K562 (cell line): ENCODE measurements around the gene YJU2. TPM values are rescaled to one million over a fixed set of nuclear protein-coding genes. Genes with fewer than 3 reads are reported as not detected.

Experiments
- ATAC-seq: fragments of 200-7000 bp; cut with Tn5 transposase; 3 replicates; pipeline ENCODE4 v1.9.1; 2020; ENCODE audit warnings: moderate library complexity
- BruUV-seq: library from RNA; stranded (reverse); fragments of 400-500 nt; replicated peaks from 2 replicates; lab custom pipeline; 2021; lab: Mats Ljungman, UMichigan
- CTCF ChIA-PET: fragments of 300-600 bp; formaldehyde crosslinking; extraction: SDS; loops from one replicate; lab custom pipeline; 2021; ENCODE audit warnings: low intra/inter-chr PET ratio; lab: Yijun Ruan, JAX
- POLR2A ChIA-PET: fragments of 300-600, 350-650 bp; sonication (Branson Sonifier 250); formaldehyde crosslinking; extraction: SDS; loops from one replicate; lab custom pipeline; 2021; ENCODE audit warnings: antibody characterized with exemption, inconsistent platforms; lab: Yijun Ruan, JAX
- DNase-seq, 4 experiments: peaks; one replicate each; pipeline versions ENCODE4 v3.0.0 to v3.0.0-alpha.2; 2011 to 2018; ENCODE audit warnings: low spot score in 3 of 4, mixed read lengths in 3 of 4; ENCODE audit errors: extremely low read depth in 1 of 4
- FAIRE-seq: peaks from 2 replicates; lab custom pipeline; 2011; peaks lifted over from hg19 to GRCh38; lab: Jason Lieb, UNC
- H2AFZ ChIP-seq: 2 replicates; pipeline ENCODE4 v1.6.0; 2011; ENCODE audit warnings: low read depth, low read length, control low read depth, inconsistent platforms
- H3K27ac ChIP-seq: fragments of 200-600 bp; 3 replicates; pipeline ENCODE4 v1.8.0; 2011; ENCODE audit warnings: low read depth, mild to moderate bottlenecking, control low read depth, inconsistent platforms, low read length, moderate library complexity, mixed read lengths; ENCODE audit errors: extremely low read depth
- H3K27me3 ChIP-seq, 2 experiments: fragments of 300-600 bp in 1 of 2; 2 replicates in 1 of 2; 3 replicates in 1 of 2; pipeline versions ENCODE4 v1.6.0 to v1.8.0; 2011; ENCODE audit warnings: inconsistent platforms in 2 of 2, low read length in 2 of 2, mild to moderate bottlenecking in 1 of 2, mixed read lengths in 1 of 2, moderate library complexity in 1 of 2; ENCODE audit not compliant: control insufficient read depth in 2 of 2, insufficient read depth in 2 of 2
- H3K36me3 ChIP-seq: fragments of 300-600 bp; 3 replicates; pipeline ENCODE4 v1.8.0; 2011; ENCODE audit warnings: mild to moderate bottlenecking, low read length, inconsistent platforms; ENCODE audit not compliant: control insufficient read depth, insufficient read depth
- H3K4me1 ChIP-seq, 2 experiments: fragments of 200-600 bp in 1 of 2; replicated peaks in 1 of 2; 2 replicates in 1 of 2; 3 replicates in 1 of 2; pipeline versions ENCODE4 v1.5.1 to v1.8.0; 2011; ENCODE audit warnings: inconsistent platforms in 2 of 2, low read length in 2 of 2, mild to moderate bottlenecking in 1 of 2, mixed read lengths in 1 of 2, moderate library complexity in 1 of 2; ENCODE audit not compliant: control insufficient read depth in 2 of 2, insufficient read depth in 2 of 2
- H3K4me2 ChIP-seq: 2 replicates; pipeline ENCODE4 v1.6.1; 2011; ENCODE audit warnings: low read length, control low read depth, inconsistent platforms, mixed read lengths; ENCODE audit not compliant: insufficient read depth
- H3K4me3 ChIP-seq: fragments of 200-600 bp; sonication (generic), shearing (Covaris generic); 2 replicates; pipeline ENCODE4 v1.5.1; 2016; ENCODE audit warnings: control low read depth, inconsistent platforms
- H3K79me2 ChIP-seq: fragments of 200-600 bp; 3 replicates; pipeline ENCODE4 v1.8.0; 2011; ENCODE audit warnings: low read length, inconsistent platforms; ENCODE audit not compliant: control insufficient read depth, insufficient read depth
- H3K9ac ChIP-seq, 2 experiments: 2 replicates each; pipeline versions ENCODE4 v1.6.0 to v1.6.1; 2011; ENCODE audit warnings: low read depth in 2 of 2, low read length in 2 of 2, control low read depth in 1 of 2, inconsistent platforms in 1 of 2, mild to moderate bottlenecking in 1 of 2, mixed read lengths in 1 of 2; ENCODE audit not compliant: insufficient read depth in 1 of 2
- H3K9me1 ChIP-seq: one replicate; pipeline ENCODE4 v1.6.0; 2011; ENCODE audit warnings: inconsistent platforms, mild to moderate bottlenecking, low read length, moderate library complexity; ENCODE audit not compliant: control insufficient read depth, insufficient read depth
- H3K9me3 ChIP-seq: replicated peaks from 2 replicates; pipeline ENCODE4 v1.5.1; 2011; ENCODE audit warnings: low read depth, low read length, inconsistent platforms; ENCODE audit not compliant: control insufficient read depth, insufficient read depth
- H4K20me1 ChIP-seq: replicated peaks from 2 replicates; pipeline ENCODE4 v1.6.1; 2011; ENCODE audit warnings: low read length, inconsistent platforms, mixed read lengths; ENCODE audit not compliant: control insufficient read depth, insufficient read depth
- ELF4 ChIP-seq: fragments of 450-650 bp; formaldehyde crosslinking; IDR thresholded peaks from 2 replicates; pipeline ENCODE4 v1.4.0; 2022; ENCODE audit warnings: missing genetic modification characterization
- PTRF ChIP-seq: fragments of 450-650 bp; IDR thresholded peaks from 2 replicates; pipeline ENCODE4 v1.6.1; 2016; ENCODE audit warnings: mild to moderate bottlenecking, missing genetic modification characterization, missing compliant biosample characterization
- RBBP5 ChIP-seq: fragments of 200-600 bp; sonication (generic); IDR thresholded peaks from 2 replicates; pipeline ENCODE4 v1.6.1; 2012; ENCODE audit warnings: borderline replicate concordance, mild to moderate bottlenecking, low read length, control low read depth, inconsistent platforms; ENCODE audit not compliant: insufficient read depth, poor library complexity, severe bottlenecking
- RBM25 ChIP-seq: fragments of 200-400 bp; formaldehyde crosslinking; IDR thresholded peaks from 2 replicates; pipeline ENCODE4 v1.6.1; 2018; ENCODE audit warnings: low read length, low read depth, moderate library complexity; ENCODE audit not compliant: severe bottlenecking
- ZNF316 ChIP-seq: fragments of 450-650 bp; IDR thresholded peaks from 2 replicates; pipeline ENCODE4 v1.6.1; 2016
- WGBS: fragments of 100-300 bp; shearing (Covaris generic); methylation state at CpG from one replicate; pipeline ENCODE4 v1.1.6; 2016; ENCODE audit warnings: low coverage, mixed read lengths; ENCODE audit not compliant: insufficient coverage; ENCODE audit errors: missing lambda C conversion rate; 5-methylcytosine and 5-hydroxymethylcytosine counted together
- in situ Hi-C: fragments of 300-500 bp; cut with MboI; formaldehyde crosslinking; loops from 4 replicates; pipeline ENCODE4 v1.15.0; 2018; ENCODE audit warnings: inconsistent platforms, mixed read lengths
- intact Hi-C: fragments of 100-400 bp; cut with micrococcal nuclease; formaldehyde crosslinking; loops from 2 replicates; pipeline ENCODE4 v1.14.2; 2022
- polyA plus RNA-seq, 8 experiments: library from polyadenylated mRNA; depleted of rRNA in 4 of 8; stranded (reverse) in 5 of 8; unstranded in 3 of 8; fragments of >200 nt; fragmentation: Nextera tagmentation in 2 of 8; fragmentation: Illumina TruSeq in 1 of 8; extraction: Ambion mirVana in 2 of 8; extraction: Trizol in 1 of 8; gene quantifications; 2 replicates each; pipeline versions ENCODE4 v1.2.1 to v1.2.3, GENCODE V29; 2011 to 2014; ENCODE audit warnings: inconsistent platforms in 1 of 8, missing spikeins in 1 of 8
- total RNA-seq, 7 experiments: library from RNA; depleted of rRNA in 6 of 7; stranded (reverse); fragments of >200 nt in 6 of 7; fragmentation: Illumina TruSeq in 2 of 7; extraction: Trizol in 2 of 7; gene quantifications; 2 replicates each; pipeline versions ENCODE4 v1.2.1 to v1.2.3, GENCODE V29; 2011 to 2021; ENCODE audit warnings: low replicate concordance in 1 of 7
- TF ChIP-seq, protein P1 (sequence below): fragments of 450-650 bp; formaldehyde crosslinking; IDR thresholded peaks from 2 replicates; pipeline ENCODE4 v1.4.0; 2020; ENCODE audit warnings: mild to moderate bottlenecking, moderate library complexity

The YJU2 gene
- total and polyA plus RNA-seq, 9 of the 15 experiments (the other 6 are each of a cell fraction or from before 2014, with no cell fraction given): 0.41 to 34.9 (median 19.3) TPM

DNA sequence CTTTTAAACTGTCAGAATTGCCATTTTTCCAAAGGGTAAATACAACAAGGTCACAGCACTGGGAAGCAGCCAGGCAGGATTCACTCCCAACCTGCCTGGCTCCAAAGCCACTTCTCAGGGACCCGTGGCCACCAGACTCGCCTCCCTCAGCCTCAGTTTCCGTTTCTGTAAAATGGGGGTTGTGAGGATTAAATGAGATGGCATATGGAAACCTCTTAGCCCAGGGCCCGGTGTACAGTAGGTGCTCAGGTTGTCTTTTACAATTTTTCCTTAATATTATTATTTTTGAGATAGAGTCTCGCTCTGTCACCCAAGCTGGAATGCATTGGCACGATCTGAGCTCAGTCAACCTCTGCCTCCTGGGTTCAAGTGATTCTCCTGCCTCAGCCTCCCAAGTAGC lies 10.1 kb downstream of the YJU2 start:
- H3K27ac ChIP-seq: no peak overlapping the region
- no peaks in the 10 kb centered on the region for H3K79me2 ChIP-seq
- no peak overlapping the region for H3K4me3 ChIP-seq
- H3K9me1 ChIP-seq: no peaks in the 10 kb centered on the region
- peaks cover 9% of the 10 kb centered on the region for H3K9me3 ChIP-seq
- in situ Hi-C loops (no loop called here), intact Hi-C loops (no loop called here)
- ChIA-PET CTCF (no interaction called here), POLR2A (interaction anchor here (0.6 to 2.7 kb wide), 4 partner anchors 10 to 142 kb away, joined by 3 to 9 read pairs (median 4); partner anchors contain the start of gene YJU2)
- no TSS peak for BruUV-seq
- H2AFZ ChIP-seq: no peak overlapping the region
- TF ChIP-seq, protein P1, sequence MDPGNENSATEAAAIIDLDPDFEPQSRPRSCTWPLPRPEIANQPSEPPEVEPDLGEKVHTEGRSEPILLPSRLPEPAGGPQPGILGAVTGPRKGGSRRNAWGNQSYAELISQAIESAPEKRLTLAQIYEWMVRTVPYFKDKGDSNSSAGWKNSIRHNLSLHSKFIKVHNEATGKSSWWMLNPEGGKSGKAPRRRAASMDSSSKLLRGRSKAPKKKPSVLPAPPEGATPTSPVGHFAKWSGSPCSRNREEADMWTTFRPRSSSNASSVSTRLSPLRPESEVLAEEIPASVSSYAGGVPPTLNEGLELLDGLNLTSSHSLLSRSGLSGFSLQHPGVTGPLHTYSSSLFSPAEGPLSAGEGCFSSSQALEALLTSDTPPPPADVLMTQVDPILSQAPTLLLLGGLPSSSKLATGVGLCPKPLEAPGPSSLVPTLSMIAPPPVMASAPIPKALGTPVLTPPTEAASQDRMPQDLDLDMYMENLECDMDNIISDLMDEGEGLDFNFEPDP: no peak
- TF ChIP-seq ZNF316 (no peak), RBM25 (peak; percentile 55), PTRF (tag) (no peak), RBBP5 (no peak), ELF4 (CRISPR knock-in tag) (no peak)
- no peak overlapping the region for H3K9ac ChIP-seq
- ATAC-seq: no peak
- peaks cover 0 to 5% of the 10 kb centered on the region in 2 experiments; a peak in 1 of 5 replicates for H3K4me1 ChIP-seq
- no peak for DNase-seq
- H4K20me1 ChIP-seq: no peaks in the 10 kb centered on the region
- no peak overlapping the region for H3K4me2 ChIP-seq
- WGBS: 99% methylated on average over 6 of the region's 6 CpGs
- H3K27me3 ChIP-seq: no peaks in the 10 kb centered on the region
- peaks cover 66% of the 10 kb centered on the region; the same call in 2 of the 3 replicates for H3K36me3 ChIP-seq
- no peak for FAIRE-seq
